ENCODE data around the gene ZNF358. TPM values are rescaled to one million over a fixed set of nuclear protein-coding genes. Genes with fewer than 3 reads are reported as not detected.

The ZNF358 gene
- total RNA-seq, 1 donor from 2014 or later: 14.6 TPM

DNA sequence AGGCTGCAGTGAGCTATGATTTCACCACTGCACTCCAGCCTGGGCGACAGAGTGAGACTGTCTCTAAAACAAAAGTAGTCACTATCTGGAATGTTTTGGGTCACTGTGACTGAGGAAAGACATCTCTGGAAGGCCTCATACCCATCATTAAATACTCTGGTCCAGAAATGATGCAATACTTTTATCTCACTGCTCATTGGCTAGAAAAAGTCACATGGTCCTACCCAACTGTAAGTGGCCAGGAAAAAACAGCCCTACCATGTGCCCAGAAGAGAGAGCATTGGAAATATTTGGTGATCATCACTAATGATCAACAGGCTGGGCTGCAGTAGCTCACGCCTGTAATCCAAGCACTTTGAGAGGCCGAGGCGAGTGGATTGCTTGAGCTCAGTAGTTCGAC lies 49.4 kb downstream of the ZNF358 start:
- Histone ChIP-seq H3K27ac (ENCODE audit: low read depth, low read length) (no peak overlapping the region), H3K4me3 (ENCODE audit: low read length in 3 of 3) (no peak overlapping the region), H3K27me3 (ENCODE audit: control insufficient read depth in 3 of 3, insufficient read depth in 3 of 3, low read length in 3 of 3) (no peaks in the 10 kb centered on the region), H3K36me3 (ENCODE audit: control insufficient read depth in 3 of 3, insufficient read depth in 3 of 3, low read length in 3 of 3) (peaks cover 4 to 9% (median 8%) of the 10 kb centered on the region in 3 donors), H3K9me3 (ENCODE audit: control insufficient read depth in 3 of 3, low read length in 3 of 3) (no peaks in the 10 kb centered on the region), H3K9ac (ENCODE audit: low read depth in 1 of 3, low read length in 3 of 3) (no peak overlapping the region), H3K4me1 (ENCODE audit: control insufficient read depth in 3 of 3, insufficient read depth in 3 of 3, low read length in 3 of 3) (no peaks in the 10 kb centered on the region)

Small RNA genes lying within 50 kb of the gene (small RNA-seq; reads per million reads assigned to genes)
- gene AC008878.2: not detected

Other genes starting within 250 kb of the ZNF358 start
- 38.6 TPM for gene INSR, start 221.7 kb upstream of the ZNF358 start, total RNA-seq
- 12.0 TPM for gene ARHGEF18, start 167.2 kb upstream of the ZNF358 start, total RNA-seq
- 3.1 TPM for gene PEX11G, start 27.1 kb upstream of the ZNF358 start, total RNA-seq
- gene MCOLN1, start 6.5 kb downstream of the ZNF358 start, total RNA-seq: 5.2 TPM
- 52.7 TPM for gene PNPLA6, start 19.6 kb downstream of the ZNF358 start, total RNA-seq
- not detected for gene CAMSAP3, start 79.8 kb downstream of the ZNF358 start, total RNA-seq
- 20.4 TPM for gene XAB2, start 113.4 kb downstream of the ZNF358 start, total RNA-seq
- gene PET100, start 113.7 kb downstream of the ZNF358 start, total RNA-seq: 44.9 TPM
- not detected for gene PCP2, start 117.6 kb downstream of the ZNF358 start, total RNA-seq
- gene STXBP2, start 121.0 kb downstream of the ZNF358 start, total RNA-seq: 2.6 TPM
- gene RETN, start 152.9 kb downstream of the ZNF358 start, total RNA-seq: 3.7 TPM
- gene MCEMP1, start 161.0 kb downstream of the ZNF358 start, total RNA-seq: not detected
- gene TRAPPC5, start 164.7 kb downstream of the ZNF358 start, total RNA-seq: 9.4 TPM
- under 0.01 TPM for gene FCER2, start 186.0 kb downstream of the ZNF358 start, total RNA-seq
- gene CLEC4G, start 216.0 kb downstream of the ZNF358 start, total RNA-seq: 0.52 TPM
- gene CD209, start 231.4 kb downstream of the ZNF358 start, total RNA-seq: 5.2 TPM
- gene CLEC4M, start 247.1 kb downstream of the ZNF358 start, total RNA-seq: not detected